GM23338 (cell line): ENCODE data around the gene ITPR2. TPM values are rescaled to one million over a fixed set of nuclear protein-coding genes. Genes with fewer than 3 reads are reported as not detected.

Experiments used
- ATAC-seq: fragments of 200-7000 bp; cut with Tn5 transposase; 3 replicates; pipeline ENCODE4 v1.9.1; 2020
- DNase-seq: peaks from one replicate; pipeline ENCODE4 v3.0.0-alpha.2; 2015; ENCODE audit warnings: low spot score
- H2AFZ ChIP-seq: fragments of 200-600 bp; sonication (generic); 2 replicates; pipeline ENCODE4 v1.8.0; 2016; ENCODE audit warnings: antibody characterized with exemption, mild to moderate bottlenecking, moderate library complexity
- H3F3A ChIP-seq: fragments of 200-600 bp; sonication (generic); replicated peaks from 2 replicates; pipeline ENCODE4 v1.8.0; 2017; ENCODE audit warnings: antibody characterized with exemption, mixed run types, low read depth
- H3K27ac ChIP-seq: fragments of 200-600 bp; sonication (generic); 2 replicates; pipeline ENCODE4 v1.6.1; 2016; ENCODE audit warnings: low read depth
- H3K27me3 ChIP-seq: fragments of 200-600 bp; sonication (generic); 2 replicates; pipeline ENCODE4 v1.8.0; 2016; ENCODE audit warnings: mild to moderate bottlenecking, mixed run types, moderate library complexity; ENCODE audit not compliant: insufficient read depth
- H3K36me3 ChIP-seq: fragments of 200-600 bp; sonication (generic); 2 replicates; pipeline ENCODE4 v1.8.0; 2016; ENCODE audit warnings: mild to moderate bottlenecking; ENCODE audit not compliant: insufficient read depth
- H3K4me1 ChIP-seq: fragments of 200-600 bp; sonication (generic); 2 replicates; pipeline ENCODE4 v1.8.0; 2016; ENCODE audit warnings: mild to moderate bottlenecking, moderate library complexity; ENCODE audit not compliant: insufficient read depth
- H3K4me2 ChIP-seq: fragments of 200-600 bp; sonication (generic); 2 replicates; pipeline ENCODE4 v1.7.1; 2017; ENCODE audit warnings: mixed run types
- H3K4me3 ChIP-seq: fragments of 200-600 bp; sonication (generic); 2 replicates; pipeline ENCODE4 v1.6.1; 2016; ENCODE audit warnings: mixed run types
- H3K79me2 ChIP-seq: fragments of 200-600 bp; sonication (generic); replicated peaks from 2 replicates; pipeline ENCODE4 v1.8.0; 2017; ENCODE audit warnings: mild to moderate bottlenecking; ENCODE audit not compliant: insufficient read depth
- H3K9me2 ChIP-seq: fragments of 200-600 bp; sonication (generic); 2 replicates; pipeline ENCODE4 v1.8.0; 2017; ENCODE audit not compliant: insufficient read depth
- H4K20me1 ChIP-seq: fragments of 200-600 bp; sonication (generic); replicated peaks from 2 replicates; pipeline ENCODE4 v1.8.0; 2017; ENCODE audit warnings: mild to moderate bottlenecking; ENCODE audit not compliant: insufficient read depth
- H3K27ac Mint-ChIP-seq: 2 replicates; pipeline ENCODE4 v1.8.0; 2020; ENCODE audit warnings: inconsistent platforms, mild to moderate bottlenecking, moderate library complexity, mixed read lengths
- H3K27me3 Mint-ChIP-seq: 3 replicates; pipeline ENCODE4 v1.8.0; 2022; ENCODE audit warnings: low read depth, mild to moderate bottlenecking, moderate library complexity, mixed read lengths, inconsistent platforms; ENCODE audit not compliant: insufficient read depth, poor library complexity
- H3K36me3 Mint-ChIP-seq: 3 replicates; pipeline ENCODE4 v1.8.0; 2021; ENCODE audit warnings: low read depth, mild to moderate bottlenecking, inconsistent platforms, moderate library complexity, mixed read lengths
- H3K4me1 Mint-ChIP-seq: 3 replicates; pipeline ENCODE4 v1.8.0; 2020; ENCODE audit warnings: mild to moderate bottlenecking, inconsistent platforms, mixed read lengths
- H3K4me3 Mint-ChIP-seq: 3 replicates; pipeline ENCODE4 v1.8.0; 2021; ENCODE audit warnings: moderate library complexity, mild to moderate bottlenecking, inconsistent platforms, mixed read lengths
- H3K9me3 Mint-ChIP-seq: 3 replicates; pipeline ENCODE4 v1.8.0; 2020; ENCODE audit warnings: moderate library complexity, mild to moderate bottlenecking, inconsistent platforms, mixed read lengths
- CREB1 ChIP-seq: fragments of 250-450 bp; sonication (Bioruptor Pico); IDR thresholded peaks from 2 replicates; pipeline ENCODE4 v1.5.0; 2020; ENCODE audit warnings: low read depth, mild to moderate bottlenecking, moderate library complexity
- EZH2phosphoT487 ChIP-seq: fragments of 200-600 bp; sonication (generic); IDR thresholded peaks from one replicate; pipeline ENCODE4 v1.8.1; 2018; ENCODE audit warnings: antibody characterized with exemption; ENCODE audit not compliant: unreplicated experiment
- JUNB ChIP-seq: IDR thresholded peaks from one replicate; pipeline ENCODE4 v1.6.1; 2016; ENCODE audit warnings: antibody characterized with exemption; ENCODE audit not compliant: unreplicated experiment
- POLR2AphosphoS5 ChIP-seq: IDR thresholded peaks from 2 replicates; pipeline ENCODE4 v1.6.1; 2016; ENCODE audit warnings: antibody characterized with exemption, low read depth
- ZNF331 ChIP-seq: fragments of 250-450 bp; sonication (Bioruptor Pico); IDR thresholded peaks from 2 replicates; pipeline ENCODE4 v1.5.0; 2020; ENCODE audit warnings: low read depth, mild to moderate bottlenecking, moderate library complexity
- ZNF462 ChIP-seq: fragments of 250-450 bp; sonication (Bioruptor Pico); IDR thresholded peaks from 2 replicates; pipeline ENCODE4 v1.5.0; 2020; ENCODE audit warnings: mild to moderate bottlenecking, moderate library complexity
- polyA plus RNA-seq: library from polyadenylated mRNA; unstranded; fragments of >200 nt; fragmentation: Nextera tagmentation; extraction: Ambion mirVana; gene quantifications from 2 replicates; pipeline ENCODE4 v1.2.1, GENCODE V29; 2016
- total RNA-seq: library from RNA; depleted of rRNA; stranded (reverse); fragments of >200 nt; shearing (Covaris generic); gene quantifications from 2 replicates; pipeline ENCODE4 v1.2.3, GENCODE V29; 2014

ITPR2 gene
- total and polyA plus RNA-seq, 2 experiments from 2014 or later = 44.5 to 65.2 TPM

DNA sequence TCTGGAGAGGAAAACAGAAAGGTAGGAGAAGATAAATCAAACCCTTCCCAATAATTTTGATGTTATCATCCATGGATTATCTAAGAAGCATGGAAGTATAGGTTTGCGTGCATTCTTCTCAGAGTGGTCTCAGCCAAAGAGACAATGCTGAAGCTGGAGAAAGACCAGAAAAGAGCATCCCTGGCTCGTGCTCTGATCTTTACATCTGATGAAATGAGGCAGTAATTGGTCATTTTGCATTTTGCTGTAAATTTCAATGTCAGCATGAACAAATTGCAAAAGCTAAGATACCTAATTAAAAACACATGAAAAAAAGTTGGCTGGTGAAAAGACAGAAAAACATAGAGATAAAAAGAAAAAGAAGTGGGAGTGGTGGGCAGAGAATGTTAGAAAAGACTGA is 252.4 kb downstream of the ITPR2 start:
- no peak for ATAC-seq
- H3K27ac ChIP-seq = 0 out of 2 replicates have a peak overlapping the region, but pooled peaks have one; percentile 59
- Mint-ChIP-seq H3K27me3 (peaks cover 2% of the 10 kb centered on the region), H3K9me3 (no peaks in the 10 kb centered on the region), H3K4me1 (no peaks in the 10 kb centered on the region), H3K4me3 (no peak overlapping the region), H3K27ac (no peak overlapping the region; the same call in 1 of the 2 replicates), H3K36me3 (peaks cover 23% of the 10 kb centered on the region)
- no peaks in the 10 kb centered on the region for H3F3A ChIP-seq
- H3K4me3 ChIP-seq = no peak overlapping the region
- H3K4me2 ChIP-seq = no peak overlapping the region
- no peak for TF ChIP-seq ZNF462 (CRISPR knock-in tag)
- no peak for TF ChIP-seq CREB1 (CRISPR knock-in tag)
- TF ChIP-seq POLR2AphosphoS5 = no peak
- TF ChIP-seq EZH2phosphoT487 = no peak
- TF ChIP-seq ZNF331 (CRISPR knock-in tag) = no peak
- no peak for DNase-seq
- H3K36me3 ChIP-seq = peaks cover 4% of the 10 kb centered on the region; the same call in 1 of the 2 replicates
- no peaks in the 10 kb centered on the region for H3K27me3 ChIP-seq
- H3K79me2 ChIP-seq = no peaks in the 10 kb centered on the region
- no peak overlapping the region for H2AFZ ChIP-seq
- H3K9me2 ChIP-seq = no peaks in the 10 kb centered on the region
- H4K20me1 ChIP-seq = no peaks in the 10 kb centered on the region
- H3K4me1 ChIP-seq = no peaks in the 10 kb centered on the region

DNA sequence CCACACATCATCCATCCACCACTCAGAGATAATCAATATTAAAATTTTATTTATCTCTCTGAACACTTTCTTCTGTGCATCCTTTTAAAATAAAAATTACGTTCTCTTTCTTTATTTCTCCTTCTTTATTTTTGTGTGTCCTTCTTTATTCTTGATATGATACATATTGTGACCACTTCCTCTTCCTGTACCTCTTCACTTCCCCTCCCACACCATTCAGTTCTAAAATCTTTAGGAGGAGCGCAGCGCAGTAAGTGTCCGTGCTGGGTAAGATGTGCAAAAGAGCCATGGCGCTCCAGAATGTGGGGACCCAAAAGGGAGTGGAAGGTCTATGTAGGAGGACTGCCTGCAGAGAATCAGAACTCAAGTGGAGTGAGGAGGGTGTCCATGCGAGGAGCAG is 256.7 kb downstream of the ITPR2 start:
- ATAC-seq = no peak
- TF ChIP-seq ZNF462 (CRISPR knock-in tag) (no peak), JUNB (no peak)

More for the DNA sequence above, 256.7 kb downstream of the ITPR2 start:
- H3F3A ChIP-seq = no peaks in the 10 kb centered on the region
- peaks cover 17% of the 10 kb centered on the region for H3K4me1 ChIP-seq
- no peak overlapping the region for H3K27ac ChIP-seq
- H3K4me3 ChIP-seq = no peak overlapping the region
- no peaks in the 10 kb centered on the region for H3K27me3 ChIP-seq
- no peaks in the 10 kb centered on the region for H3K9me2 ChIP-seq
- no peak for DNase-seq
- H2AFZ ChIP-seq = no peak overlapping the region
- peaks cover 2% of the 10 kb centered on the region for H3K27me3 Mint-ChIP-seq
- H3K36me3 ChIP-seq = peaks cover 4% of the 10 kb centered on the region; the same call in 1 of the 2 replicates
- H3K36me3 Mint-ChIP-seq = peaks cover 34% of the 10 kb centered on the region
- H3K4me1 Mint-ChIP-seq = peaks cover 12% of the 10 kb centered on the region
- H3K4me3 Mint-ChIP-seq = no peak overlapping the region
- H3K4me2 ChIP-seq = no peak overlapping the region
- no peaks in the 10 kb centered on the region for H4K20me1 ChIP-seq
- no peaks in the 10 kb centered on the region for H3K9me3 Mint-ChIP-seq
- peak overlapping the region; percentile 3; the same call in 1 of the 2 replicates for H3K27ac Mint-ChIP-seq
- no peaks in the 10 kb centered on the region for H3K79me2 ChIP-seq
